ENCODE data around the gene AFAP1L2.

Gene AFAP1L2

DNA sequence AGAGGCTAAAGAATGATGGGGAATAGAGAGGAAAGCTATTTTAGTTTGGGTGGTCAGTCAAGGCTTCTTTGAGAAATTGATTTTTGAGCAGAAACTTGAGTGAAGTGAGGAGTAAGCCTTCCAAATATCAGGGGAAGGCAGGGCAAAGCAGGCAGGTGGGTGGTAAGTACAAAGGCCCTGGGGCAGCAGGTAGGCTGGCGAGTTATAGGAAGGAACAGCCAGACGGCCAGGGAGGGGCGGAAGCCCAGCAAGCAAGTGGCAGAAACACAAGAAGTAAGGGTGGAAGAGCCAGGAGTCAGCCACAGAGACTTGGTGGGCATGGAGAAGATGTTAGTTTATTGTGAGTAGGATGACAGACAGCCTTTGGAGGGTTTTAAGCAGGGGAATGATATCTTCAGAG is 130.4 kb downstream of the AFAP1L2 start:
- no peak overlapping the region for H3K4me3 ChIP-seq (ENCODE audit: low read depth, low read length)
- in situ Hi-C loops (cut with HindIII; ENCODE audit: low sequenced_read_pairs) = no loop called here
- TF ChIP-seq CTCF (IDR thresholded peaks at IDR 0.05; ENCODE audit: low read depth, low read length) = no peak
- no peak for DNase-seq (ENCODE audit: low read depth, low spot score)

DNA sequence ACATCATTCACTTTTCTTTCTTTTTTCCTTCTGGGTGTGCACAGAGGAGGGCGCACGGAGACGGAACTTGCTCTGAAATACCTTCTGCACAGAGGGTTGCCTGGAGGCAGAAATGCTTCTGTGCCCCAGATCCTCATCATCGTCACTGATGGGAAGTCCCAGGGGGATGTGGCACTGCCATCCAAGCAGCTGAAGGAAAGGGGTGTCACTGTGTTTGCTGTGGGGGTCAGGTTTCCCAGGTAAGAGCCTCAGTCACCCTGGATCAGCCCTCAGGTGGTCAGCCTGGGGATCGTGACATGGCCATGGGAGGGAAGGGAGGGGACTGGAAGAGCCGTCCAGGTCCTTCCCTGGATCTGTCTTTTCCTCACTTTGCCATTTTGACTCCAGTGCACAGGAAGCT is 131.6 kb downstream of the AFAP1L2 start:
- H3K4me3 ChIP-seq (ENCODE audit: low read depth, low read length) = no peak overlapping the region
- no peak for TF ChIP-seq CTCF (IDR thresholded peaks at IDR 0.05; ENCODE audit: low read depth, low read length)
- in situ Hi-C loops (cut with HindIII; ENCODE audit: low sequenced_read_pairs) = no loop called here
- no peak for DNase-seq (ENCODE audit: low read depth, low spot score)

DNA sequence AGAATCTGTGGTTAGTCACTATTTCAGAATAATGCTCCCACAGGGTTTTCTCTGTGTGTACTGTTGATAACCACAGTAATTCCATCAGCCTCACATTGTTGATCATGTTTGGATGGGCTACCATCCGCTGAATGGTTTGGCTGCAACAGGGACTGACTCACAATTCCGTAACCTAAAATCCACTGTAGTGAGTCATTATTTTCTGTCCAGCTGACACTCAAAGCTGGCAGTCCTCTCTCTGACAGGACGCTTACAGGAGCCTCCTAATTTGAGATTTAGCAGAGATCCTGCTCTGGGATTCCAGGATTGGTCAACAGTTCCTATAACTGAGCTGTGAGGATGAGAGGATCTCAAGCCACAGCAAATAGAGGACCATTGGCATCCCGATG is 132.5 kb downstream of the AFAP1L2 start:
- in situ Hi-C loops (cut with HindIII; ENCODE audit: low sequenced_read_pairs) = no loop called here
- DNase-seq (ENCODE audit: low read depth, low spot score) = peak; percentile 93
- no peak for TF ChIP-seq CTCF (IDR thresholded peaks at IDR 0.05; ENCODE audit: low read depth, low read length)
- H3K4me3 ChIP-seq (ENCODE audit: low read depth, low read length) = no peak overlapping the region

- TF ChIP-seq CTCF (IDR thresholded peaks at IDR 0.05; ENCODE audit: low read depth, low read length) = no peak
- H3K4me3 ChIP-seq (ENCODE audit: low read depth, low read length) = no peak overlapping the region
- in situ Hi-C loops (cut with HindIII; ENCODE audit: low sequenced_read_pairs) = no loop called here
- DNase-seq (ENCODE audit: low read depth, low spot score) = no peak
Measured at GRCh38 chr10:114271075-114271778, 133.1 kb downstream of the AFAP1L2 start.

GRCh38 chr10:114266521-114266920 is 137.8 kb downstream of the AFAP1L2 start:
- in situ Hi-C loops (cut with HindIII; ENCODE audit: low sequenced_read_pairs) = no loop called here
- peak; percentile 53 for DNase-seq (ENCODE audit: low read depth, low spot score)
- H3K4me3 ChIP-seq (ENCODE audit: low read depth, low read length) = no peak overlapping the region
- TF ChIP-seq CTCF (IDR thresholded peaks at IDR 0.05; ENCODE audit: low read depth, low read length) = no peak

DNA sequence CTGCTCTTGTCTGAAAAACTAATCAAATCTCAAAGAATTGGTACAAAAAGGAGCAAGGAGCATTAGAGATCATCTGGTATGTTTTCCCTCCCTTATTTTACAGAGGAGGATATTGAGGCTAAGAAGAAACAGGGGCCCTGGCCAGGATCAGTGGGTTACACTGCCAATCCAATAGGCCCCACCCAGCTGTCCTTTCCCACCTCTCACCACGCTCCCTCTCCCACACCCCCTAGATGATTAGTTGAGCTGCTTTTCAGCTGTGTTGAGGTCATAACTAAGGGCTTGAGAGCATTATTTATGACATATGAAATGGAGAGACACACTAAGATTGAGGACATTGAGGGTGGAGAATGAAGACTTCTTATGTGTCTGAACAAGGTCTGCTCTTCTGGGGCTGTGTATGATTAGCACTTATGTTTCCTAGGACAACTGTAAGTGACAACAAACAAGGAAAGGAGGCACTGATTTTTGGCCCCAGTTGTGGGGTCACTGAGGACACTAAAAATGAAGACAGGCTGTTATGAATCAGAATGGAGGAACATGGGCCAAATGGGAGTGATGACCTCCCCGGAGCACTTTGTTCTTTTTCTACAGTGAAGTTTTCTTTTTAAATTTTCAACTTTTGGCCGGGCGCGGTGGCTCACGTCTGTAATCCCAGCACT is 138.8 kb downstream of the AFAP1L2 start:
- TF ChIP-seq CTCF (IDR thresholded peaks at IDR 0.05; ENCODE audit: low read depth, low read length) = no peak
- in situ Hi-C loops (cut with HindIII; ENCODE audit: low sequenced_read_pairs) = no loop called here
- no peak overlapping the region for H3K4me3 ChIP-seq (ENCODE audit: low read depth, low read length)
- no peak for DNase-seq (ENCODE audit: low read depth, low spot score)

Measured in astrocyte of the spinal cord (primary cell).